Measurements from ENCODE around the gene MDK.

The MDK gene

GRCh38 chr11:46347637-46348311 lies 33.7 kb upstream of the MDK start:
- DNase-seq (ENCODE audit: low read depth in 3 of 3) = no peak

GRCh38 chr11:46348566-46349401 lies 32.7 kb upstream of the MDK start:
- no peak for DNase-seq (ENCODE audit: low read depth in 3 of 3)

- DNase-seq (ENCODE audit: low read depth in 3 of 3) = no peak
These were observed 30.8 kb upstream of the MDK start for GRCh38 chr11:46350695-46351094.

- no peak for DNase-seq (ENCODE audit: low read depth in 3 of 3)
These were observed 30.3 kb upstream of the MDK start for GRCh38 chr11:46351148-46351547.

GRCh38 chr11:46351606-46352005 lies 29.9 kb upstream of the MDK start:
- DNase-seq (ENCODE audit: low read depth in 3 of 3) = no peak

- peak; percentile 48 to 58 (median 49) for DNase-seq (ENCODE audit: low read depth in 3 of 3)
These were observed 29.2 kb upstream of the MDK start for GRCh38 chr11:46352063-46352841.

- peak; percentile 34 to 72 (median 60) for DNase-seq (ENCODE audit: low read depth in 3 of 3)
These were observed 27.8 kb upstream of the MDK start for GRCh38 chr11:46353698-46354097.

GRCh38 chr11:46356924-46357482 lies 24.5 kb upstream of the MDK start:
- no peak for DNase-seq (ENCODE audit: low read depth in 3 of 3)

GRCh38 chr11:46357483-46357936 lies 24.0 kb upstream of the MDK start:
- no peak for DNase-seq (ENCODE audit: low read depth in 3 of 3)

- no peak for DNase-seq (ENCODE audit: low read depth in 3 of 3)
These were observed 21.5 kb upstream of the MDK start for GRCh38 chr11:46359953-46360352.

GRCh38 chr11:46360878-46361277 lies 20.6 kb upstream of the MDK start:
- no peak for DNase-seq (ENCODE audit: low read depth in 3 of 3)

GRCh38 chr11:46361283-46362155 lies 19.9 kb upstream of the MDK start:
- DNase-seq (ENCODE audit: low read depth in 3 of 3) = peak in 1 of 3 experiments; percentile 38

GRCh38 chr11:46362156-46363030 lies 19.1 kb upstream of the MDK start:
- no peak for DNase-seq (ENCODE audit: low read depth in 3 of 3)

GRCh38 chr11:46363031-46363407 lies 18.4 kb upstream of the MDK start:
- no peak for DNase-seq (ENCODE audit: low read depth in 3 of 3)

- DNase-seq (ENCODE audit: low read depth in 3 of 3) = no peak
These were observed 17.9 kb upstream of the MDK start for GRCh38 chr11:46363455-46364005.

GRCh38 chr11:46364056-46364455 lies 17.4 kb upstream of the MDK start:
- no peak for DNase-seq (ENCODE audit: low read depth in 3 of 3)

GRCh38 chr11:46364791-46365190 lies 16.7 kb upstream of the MDK start:
- DNase-seq (ENCODE audit: low read depth in 3 of 3) = no peak

GRCh38 chr11:46366260-46366659 lies 15.2 kb upstream of the MDK start:
- no peak for DNase-seq (ENCODE audit: low read depth in 3 of 3)

- DNase-seq (ENCODE audit: low read depth in 3 of 3) = no peak
These were observed 14.8 kb upstream of the MDK start for GRCh38 chr11:46366661-46367161.

Measured in stimulated activated CD4-positive, alpha-beta T cell treated with anti-CD3 and anti-CD28 coated beads, TNF-alpha, amount 100 ng/mL, for 4 hours (primary cell).